Common myeloid progenitor, CD34-positive (primary cell): ENCODE results near the gene LOC101059915.
A peak's percentile ranks its signal among the peaks of the same experiment; 100 is the strongest.

ENCODE experiments used
- CTCF ChIA-PET: fragments of 350-600 bp; sonication (Branson Sonifier 250); formaldehyde crosslinking; loops from one replicate; lab custom pipeline; 2021; ENCODE audit warnings: antibody characterized with exemption; lab: Charles Lee
- POLR2A ChIA-PET: fragments of 350-600 bp; sonication (Branson Sonifier 250); formaldehyde crosslinking; loops from one replicate; lab custom pipeline; 2021; ENCODE audit warnings: antibody characterized with exemption; lab: Charles Lee
- DNase-seq, 3 donors: peaks; one replicate each; pipeline versions ENCODE4 v3.0.0 to v3.0.0-alpha.2; 2013
- H3K27ac ChIP-seq, 2 experiments: 1 replicate in 1 of 2; 2 replicates in 1 of 2; pipeline ENCODE4 v1.7.0; 2013; ENCODE audit warnings: inconsistent platforms in 2 of 2, low read length in 2 of 2, mild to moderate bottlenecking in 2 of 2, low read depth in 1 of 2, moderate library complexity in 1 of 2; ENCODE audit not compliant: severe bottlenecking in 2 of 2, insufficient read depth in 1 of 2, poor library complexity in 1 of 2
- H3K27me3 ChIP-seq, 5 experiments: replicated peaks in 2 of 5; 1 replicate in 3 of 5; 2 replicates in 2 of 5; pipeline versions ENCODE4 v1.6.1 to v1.7.0; 2013; ENCODE audit warnings: low read length in 4 of 5, mild to moderate bottlenecking in 2 of 5, moderate library complexity in 2 of 5, inconsistent platforms in 1 of 5; ENCODE audit not compliant: insufficient read depth in 5 of 5, control insufficient read depth in 4 of 5
- H3K36me3 ChIP-seq, 4 experiments: 1 replicate in 2 of 4; 2 replicates in 2 of 4; pipeline versions ENCODE4 v1.6.1 to v1.7.0; 2013; ENCODE audit warnings: low read length in 3 of 4, control low read depth in 1 of 4, mild to moderate bottlenecking in 1 of 4; ENCODE audit not compliant: control insufficient read depth in 4 of 4, insufficient read depth in 4 of 4
- H3K4me1 ChIP-seq, 4 experiments: 1 replicate in 3 of 4; 2 replicates in 1 of 4; pipeline versions ENCODE4 v1.6.1 to v1.7.1; 2013; ENCODE audit warnings: low read length in 3 of 4, mild to moderate bottlenecking in 3 of 4, control low read depth in 1 of 4, inconsistent platforms in 1 of 4, moderate library complexity in 1 of 4; ENCODE audit not compliant: control insufficient read depth in 4 of 4, insufficient read depth in 4 of 4; ENCODE audit errors: control extremely low read depth in 1 of 4
- H3K4me3 ChIP-seq, 7 experiments: 1 replicate in 4 of 7; 2 replicates in 3 of 7; pipeline versions ENCODE4 v1.5.1 to v1.7.0; 2013; ENCODE audit warnings: mild to moderate bottlenecking in 7 of 7, low read length in 6 of 7, moderate library complexity in 6 of 7, inconsistent platforms in 2 of 7, low read depth in 2 of 7, control low read depth in 1 of 7; ENCODE audit not compliant: insufficient read depth in 4 of 7, control insufficient read depth in 1 of 7; ENCODE audit errors: extremely low read depth in 1 of 7
- H3K9me3 ChIP-seq, 5 experiments: 1 replicate in 4 of 5; 2 replicates in 1 of 5; pipeline versions ENCODE4 v1.6.1 to v1.7.1; 2013; ENCODE audit warnings: low read length in 4 of 5, mild to moderate bottlenecking in 2 of 5, inconsistent platforms in 1 of 5, low read depth in 1 of 5, moderate library complexity in 1 of 5; ENCODE audit not compliant: control insufficient read depth in 4 of 5, insufficient read depth in 2 of 5; ENCODE audit errors: control extremely low read depth in 1 of 5
- WGBS: methylation state at CpG from one replicate; pipeline ENCODE4 v1.1.5; 2013; ENCODE audit not compliant: insufficient coverage; 5-methylcytosine and 5-hydroxymethylcytosine counted together

LOC101059915 gene

DNA sequence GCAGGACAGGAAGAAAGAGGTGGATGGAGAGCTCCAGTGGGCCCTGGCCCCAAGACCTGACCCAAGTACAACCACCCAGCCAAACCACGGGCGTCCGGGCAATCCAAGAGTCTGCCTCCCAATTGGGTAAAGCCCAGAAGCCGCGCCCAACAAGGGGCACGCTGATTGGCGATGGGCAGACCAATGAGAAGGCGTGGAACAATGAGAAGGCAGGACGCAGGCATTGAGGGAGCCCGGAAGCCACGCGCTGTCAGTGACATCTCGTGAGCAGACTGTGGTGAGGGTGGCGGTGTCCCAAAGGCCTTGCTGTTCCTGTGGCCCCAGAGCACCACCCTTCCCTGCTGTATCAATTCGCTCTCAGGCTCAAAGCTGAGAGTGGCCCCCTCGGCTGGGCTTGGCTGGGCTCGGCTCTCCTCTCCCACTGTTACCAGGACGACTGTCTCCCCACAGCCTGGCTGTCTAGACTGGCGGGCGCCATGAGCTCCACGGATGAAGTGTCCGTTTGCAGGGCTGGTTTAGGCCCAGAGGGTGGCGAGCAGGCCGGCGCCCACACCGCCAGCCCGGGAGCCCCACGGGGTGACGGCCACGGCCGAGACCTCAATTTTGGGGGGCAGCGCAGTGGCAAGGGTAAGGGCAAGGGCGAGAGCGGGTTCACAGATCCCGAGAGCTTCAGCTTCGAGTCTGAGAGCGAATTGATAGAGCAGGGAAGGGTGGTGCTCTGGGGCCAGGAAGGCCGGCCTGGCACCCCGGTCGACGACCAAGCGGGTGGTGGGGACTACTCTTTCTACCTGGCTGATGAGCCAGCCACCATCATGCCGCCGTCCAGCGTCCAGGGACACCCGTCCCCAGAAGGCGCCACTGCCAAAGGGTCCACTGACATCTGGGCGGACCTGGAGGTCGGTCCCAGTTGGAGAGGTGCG is at the start of gene LOC101059915:
Gene LOC101059915 (plus strand): TSS at position 219 of the 920 bp plus-strand sequence.
- Histone ChIP-seq H3K27me3 (peaks cover 0 to 32% (median 4%) of the 10 kb centered on the region in 5 experiments), H3K9me3 (no peaks in the 10 kb centered on the region), H3K36me3 (no peaks in the 10 kb centered on the region), H3K4me1 (peaks cover 0 to 21% (median 13%) of the 10 kb centered on the region in 4 experiments), H3K27ac (no peak within 1 kb of the TSS), H3K4me3 (no peak within 1 kb of the TSS)
- WGBS: 97% methylated on average over 47 of the region's 50 CpGs
- ChIA-PET CTCF (no interaction called here), POLR2A (no interaction called here)
- no peak for DNase-seq

- H3K4me1 ChIP-seq: peaks cover 10 to 40% (median 32%) of the 10 kb centered on the region in 4 experiments
Observed at GRCh38 chrX:71617742-71618141, 49.6 kb upstream of the LOC101059915 start.

DNA sequence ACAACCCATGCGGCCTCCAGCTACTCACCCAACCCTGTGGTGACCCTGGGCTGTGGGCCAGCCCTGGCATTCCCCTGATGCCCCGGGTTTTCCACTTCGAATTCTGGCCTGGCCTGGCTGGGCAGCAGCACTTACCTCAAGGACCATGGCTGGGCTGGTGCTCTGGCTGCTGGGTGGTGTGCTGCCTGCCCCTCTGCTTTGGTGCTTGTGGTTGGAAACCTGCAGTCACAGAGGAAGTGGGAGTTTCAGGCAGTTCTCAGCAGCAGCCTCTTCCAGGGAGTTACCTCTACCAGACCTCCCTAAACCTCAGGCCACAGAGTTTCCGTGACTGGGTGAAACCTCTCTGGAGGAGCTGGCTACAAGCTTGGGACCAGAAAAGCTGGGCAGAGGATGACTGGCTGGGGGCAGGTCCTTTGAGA is 49.0 kb upstream of the LOC101059915 start, which contains the start of gene CXCR3:
Gene CXCR3 (minus strand): TSS at position 209 of the 419 bp plus-strand sequence. CDS start 62 bp downstream, at position 147.
- Histone ChIP-seq H3K4me1 (peaks cover 10 to 45% (median 38%) of the 10 kb centered on the region in 4 experiments), H3K36me3 (peaks cover 0 to 4% (median 2%) of the 10 kb centered on the region in 4 experiments), H3K9me3 (no peaks in the 10 kb centered on the region), H3K27ac (no peak within 1 kb of the TSS), H3K27me3 (peaks cover 0 to 4% (median 0%) of the 10 kb centered on the region in 5 experiments), H3K4me3 (peak within 1 kb of the TSS in 1 of 7 experiments; percentile 22)
- POLR2A ChIA-PET: no interaction called here
- peak; percentile 37 to 74 (median 72) for DNase-seq
- CTCF ChIA-PET: interaction anchor here (0.8 to 1.2 kb wide), 2 partner anchors 11 to 34 kb away, joined by 3 to 5 read pairs; no protein-coding TSS in a partner anchor
- 64% methylated on average over 4 of the region's 4 CpGs for WGBS

More at GRCh38 chrX:71617742-71618141, 49.6 kb upstream of the LOC101059915 start:
- WGBS: 85% methylated on average over 4 of the region's 8 CpGs
- no peaks in the 10 kb centered on the region for H3K9me3 ChIP-seq
- ChIA-PET POLR2A (no interaction called here), CTCF (interaction anchor here (0.8 to 1.2 kb wide), 2 partner anchors 12 to 34 kb away, joined by 3 to 5 read pairs; no protein-coding TSS in a partner anchor)
- peaks cover 0 to 4% (median 0%) of the 10 kb centered on the region in 5 experiments for H3K27me3 ChIP-seq
- H3K27ac ChIP-seq: no peak overlapping the region
- DNase-seq: no peak
- H3K36me3 ChIP-seq: peaks cover 0 to 4% (median 3%) of the 10 kb centered on the region in 4 experiments
- no peak overlapping the region for H3K4me3 ChIP-seq

DNA sequence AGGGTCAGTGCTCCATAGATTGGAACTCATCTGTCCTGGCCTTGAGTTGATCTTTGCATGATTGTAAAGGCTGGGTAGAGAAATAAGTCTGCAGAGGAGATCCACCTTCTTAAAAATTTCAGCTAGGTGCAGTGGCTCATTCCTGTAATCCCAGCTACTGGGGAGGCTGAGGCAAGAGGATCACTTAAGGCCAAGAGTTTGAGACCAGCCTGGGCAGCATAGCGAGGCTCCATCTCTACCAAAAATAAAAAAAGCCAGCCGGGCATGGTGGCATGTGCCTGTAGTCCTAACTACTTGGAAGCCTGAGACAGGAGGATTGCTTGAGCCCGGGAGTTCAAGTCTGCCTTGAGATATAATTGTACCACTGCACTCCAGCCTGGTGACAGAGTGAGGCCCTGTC is 48.6 kb upstream of the LOC101059915 start:
- no peak overlapping the region for H3K4me3 ChIP-seq
- CTCF ChIA-PET: interaction anchor here (1.2 kb wide), 1 partner anchor 11 kb away, joined by 5 read pairs; no protein-coding TSS in a partner anchor
- H3K9me3 ChIP-seq: no peaks in the 10 kb centered on the region
- WGBS: 89% methylated on average over 3 of the region's 3 CpGs
- peaks cover 0 to 4% (median 0%) of the 10 kb centered on the region in 5 experiments for H3K27me3 ChIP-seq
- peaks cover 10 to 50% (median 42%) of the 10 kb centered on the region in 4 experiments for H3K4me1 ChIP-seq
- peaks cover 0 to under 1% (median 0%) of the 10 kb centered on the region in 4 experiments for H3K36me3 ChIP-seq
- no peak for DNase-seq
- H3K27ac ChIP-seq: no peak overlapping the region
- POLR2A ChIA-PET: no interaction called here

GRCh38 chrX:71619193-71619592 is 48.2 kb upstream of the LOC101059915 start:
- ChIA-PET POLR2A (no interaction called here), CTCF (interaction anchor here (1.2 kb wide), 1 partner anchor 10 kb away, joined by 5 read pairs; no protein-coding TSS in a partner anchor)
- Histone ChIP-seq H3K4me3 (no peak overlapping the region), H3K4me1 (peaks cover 10 to 54% (median 43%) of the 10 kb centered on the region in 4 experiments), H3K9me3 (no peaks in the 10 kb centered on the region), H3K27ac (no peak overlapping the region), H3K36me3 (no peaks in the 10 kb centered on the region), H3K27me3 (peaks cover 0 to 4% (median 0%) of the 10 kb centered on the region in 5 experiments)
- peak in 1 of 3 donors; percentile 15 for DNase-seq
- WGBS: 80% methylated on average over 2 of the region's 8 CpGs

DNA sequence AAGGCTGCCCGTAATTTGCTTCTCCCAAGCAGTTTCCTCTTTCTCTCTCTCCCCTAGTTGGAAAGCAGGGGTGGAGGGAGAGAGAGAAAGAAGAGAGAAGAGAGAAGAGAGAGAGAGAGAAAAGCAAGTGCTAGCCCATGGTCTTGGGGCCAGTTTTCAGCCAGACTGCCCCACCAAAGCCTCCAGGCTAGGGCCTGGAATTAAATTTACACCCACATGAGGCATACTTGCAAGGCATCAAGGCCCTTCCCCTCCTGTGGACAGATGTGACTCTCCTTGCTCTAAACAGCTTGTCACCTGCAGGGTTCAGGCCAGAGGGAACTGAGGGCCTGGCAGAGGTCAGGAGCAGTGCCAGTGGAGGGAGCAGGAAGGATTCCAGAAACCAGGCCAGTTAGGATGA is 47.4 kb upstream of the LOC101059915 start:
- CTCF ChIA-PET: no interaction called here
- WGBS: no CpG with 5 or more reads among the region's 1 CpG

More for the DNA sequence above, 47.4 kb upstream of the LOC101059915 start:
- Histone ChIP-seq H3K27me3 (peaks cover 0 to 4% (median 0%) of the 10 kb centered on the region in 5 experiments), H3K4me1 (peaks cover 10 to 55% (median 44%) of the 10 kb centered on the region in 4 experiments), H3K4me3 (no peak overlapping the region), H3K36me3 (no peaks in the 10 kb centered on the region), H3K9me3 (no peaks in the 10 kb centered on the region), H3K27ac (no peak overlapping the region)
- POLR2A ChIA-PET: no interaction called here
- DNase-seq: no peak
